Measurements from ENCODE around the gene GSTM2.
"Not testable (repeated sequence)": the region's sequence is repeated elsewhere in the genome, so short reads cannot be mapped to it uniquely, and the experiment has no call there.

Gene GSTM2

DNA sequence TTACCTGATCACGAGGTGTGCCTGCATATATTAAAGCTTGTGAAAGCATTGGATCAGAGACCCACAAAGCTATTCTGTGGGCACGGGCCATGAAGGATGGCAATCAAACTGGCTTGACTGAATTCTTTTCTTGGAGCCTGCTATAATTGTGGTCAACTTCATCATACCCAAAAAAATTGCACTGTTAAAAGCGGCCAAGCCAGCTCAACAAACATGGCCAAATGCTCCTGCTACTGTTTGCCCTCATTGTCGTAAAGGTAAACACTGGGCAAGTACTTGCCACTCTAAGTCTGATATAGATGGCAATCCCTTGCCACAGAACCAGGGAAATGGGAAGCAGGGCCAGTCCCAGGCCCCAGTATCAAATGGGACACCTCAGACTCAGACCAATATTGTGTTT, 37.6 kb downstream of the GSTM2 start:
- TF ChIP-seq, protein P1, sequence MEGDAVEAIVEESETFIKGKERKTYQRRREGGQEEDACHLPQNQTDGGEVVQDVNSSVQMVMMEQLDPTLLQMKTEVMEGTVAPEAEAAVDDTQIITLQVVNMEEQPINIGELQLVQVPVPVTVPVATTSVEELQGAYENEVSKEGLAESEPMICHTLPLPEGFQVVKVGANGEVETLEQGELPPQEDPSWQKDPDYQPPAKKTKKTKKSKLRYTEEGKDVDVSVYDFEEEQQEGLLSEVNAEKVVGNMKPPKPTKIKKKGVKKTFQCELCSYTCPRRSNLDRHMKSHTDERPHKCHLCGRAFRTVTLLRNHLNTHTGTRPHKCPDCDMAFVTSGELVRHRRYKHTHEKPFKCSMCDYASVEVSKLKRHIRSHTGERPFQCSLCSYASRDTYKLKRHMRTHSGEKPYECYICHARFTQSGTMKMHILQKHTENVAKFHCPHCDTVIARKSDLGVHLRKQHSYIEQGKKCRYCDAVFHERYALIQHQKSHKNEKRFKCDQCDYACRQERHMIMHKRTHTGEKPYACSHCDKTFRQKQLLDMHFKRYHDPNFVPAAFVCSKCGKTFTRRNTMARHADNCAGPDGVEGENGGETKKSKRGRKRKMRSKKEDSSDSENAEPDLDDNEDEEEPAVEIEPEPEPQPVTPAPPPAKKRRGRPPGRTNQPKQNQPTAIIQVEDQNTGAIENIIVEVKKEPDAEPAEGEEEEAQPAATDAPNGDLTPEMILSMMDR (IDR thresholded peaks at IDR 0.05; ENCODE audit: control extremely low read depth, extremely low read depth, low read depth, missing control alignments), result no peak
- no peak for DNase-seq (ENCODE audit: extremely low spot score)
- ChIA-PET CTCF (interaction anchor here (0.9 to 2.3 kb wide), 2 partner anchors 19 to 65 kb away, joined by 3 to 8 read pairs; no protein-coding TSS in a partner anchor), POLR2A (no interaction called here)

DNA sequence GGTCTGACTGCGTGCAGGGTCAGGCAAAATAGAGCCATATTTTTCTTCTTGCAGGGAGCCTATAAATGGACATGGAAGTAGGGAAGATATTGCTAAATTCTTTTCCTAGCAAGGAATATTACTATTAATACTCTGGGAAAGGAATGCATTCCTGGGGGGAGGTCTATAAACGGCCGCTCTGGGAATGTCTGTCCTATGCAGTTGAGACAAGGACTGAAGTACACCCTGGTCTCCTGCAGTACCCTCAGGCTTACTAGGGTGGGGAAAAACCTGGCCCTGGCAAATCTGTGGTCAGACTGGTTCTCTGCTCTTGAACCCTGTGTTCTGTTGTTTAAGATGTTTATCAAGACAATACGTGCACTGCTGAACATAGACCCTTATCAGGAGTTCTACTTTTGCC, 41.1 kb downstream of the GSTM2 start:
- POLR2A ChIA-PET; DNase-seq (ENCODE audit: extremely low spot score): not testable (repeated sequence)
- CTCF ChIA-PET, result interaction anchor here (1.2 kb wide), 1 partner anchor 69 kb away, joined by 5 read pairs; no protein-coding TSS in a partner anchor

DNA sequence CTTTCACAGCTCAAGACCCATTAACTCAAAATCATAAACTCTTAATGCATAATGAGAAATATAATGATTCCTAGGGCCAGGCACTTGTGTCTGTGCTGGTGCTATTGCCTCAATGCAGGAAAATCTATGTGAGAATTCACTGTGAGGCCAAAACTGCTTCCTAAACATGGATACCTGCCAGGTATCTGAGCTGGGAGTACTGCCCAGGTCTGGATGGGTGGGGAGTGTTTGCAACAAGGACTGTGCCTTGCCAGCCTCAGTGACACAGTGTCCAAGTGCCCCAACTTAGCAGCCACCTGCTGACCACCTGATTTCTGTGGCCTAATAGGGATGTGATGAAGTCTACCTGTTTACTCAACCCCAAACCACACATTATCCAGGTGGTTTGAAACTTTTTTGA, 42.0 kb downstream of the GSTM2 start:
- DNase-seq (ENCODE audit: extremely low spot score); POLR2A ChIA-PET: not testable (repeated sequence)
- CTCF ChIA-PET, result interaction anchor here (1.2 kb wide), 1 partner anchor 70 kb away, joined by 5 read pairs; no protein-coding TSS in a partner anchor

DNA sequence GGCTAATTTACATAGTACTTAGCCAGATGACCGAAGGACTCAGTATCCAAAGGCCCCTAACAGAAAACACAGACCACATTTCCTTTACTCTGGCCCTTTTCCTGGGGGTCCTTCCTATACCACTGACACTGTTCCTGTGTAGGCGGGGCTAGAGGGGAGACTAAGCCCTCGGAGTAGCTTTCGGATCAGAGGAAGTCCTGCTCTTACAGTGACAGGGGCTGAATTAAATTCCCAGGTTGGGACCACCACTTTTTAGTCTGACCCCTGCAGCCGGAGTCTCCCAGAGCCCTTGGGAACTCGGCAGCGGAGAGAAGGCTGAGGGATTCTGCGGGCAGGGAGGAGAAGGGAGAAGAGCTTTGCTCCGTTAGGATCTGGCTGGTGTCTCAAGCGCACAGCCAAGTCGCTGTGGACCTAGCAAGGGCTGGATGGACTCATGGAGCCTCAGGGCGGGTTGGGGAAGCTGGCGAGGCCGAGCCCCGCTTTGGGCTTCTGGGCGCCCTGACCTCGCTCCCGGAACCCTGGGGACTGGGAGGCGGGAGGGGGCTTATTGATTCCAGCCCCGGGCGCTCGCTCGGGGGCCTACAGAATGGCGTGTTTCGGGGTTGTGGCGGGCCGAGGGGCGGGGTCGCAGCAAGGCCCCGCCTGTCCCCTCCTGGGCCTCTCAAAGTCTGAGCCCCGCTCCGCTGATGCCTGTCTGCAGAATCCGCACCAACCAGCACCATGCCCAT, 43.9 kb downstream of the GSTM2 start, which contains the start of gene GSTM5:
TSS of gene GSTM5 (plus strand) at position 659 of the 728 bp plus-strand sequence. CDS start at position 721, 62 bp downstream.
- DNase-seq (ENCODE audit: extremely low spot score); POLR2A ChIA-PET: not testable (repeated sequence)
- CTCF ChIA-PET, result interaction anchor here (1.0 to 1.4 kb wide), 2 partner anchors 22 to 72 kb away, joined by 3 read pairs; no protein-coding TSS in a partner anchor

DNA sequence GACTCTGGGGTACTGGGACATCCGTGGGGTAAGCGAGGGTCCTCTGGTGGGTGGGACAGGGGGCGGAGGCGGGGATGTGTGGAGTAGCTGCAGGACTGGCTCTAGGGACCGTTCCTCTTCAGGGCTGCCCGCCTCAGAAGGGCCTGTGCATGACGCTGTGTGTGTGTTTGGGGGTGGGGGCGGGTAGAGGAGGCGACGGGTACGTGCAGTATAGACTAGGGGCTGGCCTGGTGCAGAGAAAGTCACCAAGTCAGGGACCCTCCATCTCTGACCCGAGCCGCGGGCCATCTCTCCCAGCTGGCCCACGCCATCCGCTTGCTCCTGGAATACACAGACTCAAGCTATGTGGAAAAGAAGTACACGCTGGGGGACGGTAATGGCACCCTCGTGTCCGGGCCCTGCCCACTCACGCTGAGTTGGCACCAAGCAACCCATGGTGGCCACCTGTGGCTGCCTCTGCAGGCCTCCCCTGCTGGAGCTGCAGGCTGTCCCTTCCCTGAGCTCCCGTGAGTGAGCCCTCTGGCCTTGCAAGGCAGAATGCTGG, 44.5 kb downstream of the GSTM2 start:
- ChIA-PET CTCF (interaction anchor here (1.0 to 1.4 kb wide), 2 partner anchors 21 to 72 kb away, joined by 3 read pairs; no protein-coding TSS in a partner anchor), POLR2A (no interaction called here)
- DNase-seq (ENCODE audit: extremely low spot score), result no peak
- TF ChIP-seq, protein P1 (IDR thresholded peaks at IDR 0.05; ENCODE audit: control extremely low read depth, extremely low read depth, low read depth, missing control alignments), result no peak

DNA sequence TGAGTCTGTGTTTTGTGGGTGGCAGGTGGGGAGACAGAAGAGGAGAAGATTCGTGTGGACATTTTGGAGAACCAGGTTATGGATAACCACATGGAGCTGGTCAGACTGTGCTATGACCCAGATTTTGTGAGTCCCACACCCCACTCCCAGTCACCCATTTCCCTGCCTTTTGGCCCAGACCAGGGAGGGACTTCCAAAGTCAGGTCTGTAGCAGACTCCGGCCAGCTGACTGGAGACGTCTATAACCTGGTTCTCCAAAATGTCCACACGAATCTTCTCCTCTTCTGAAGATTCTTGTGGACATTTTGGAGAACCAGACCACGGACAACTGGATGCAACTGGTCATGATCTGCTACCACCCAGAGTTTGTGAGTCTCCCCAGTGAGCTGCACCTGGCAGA, 45.8 kb downstream of the GSTM2 start:
- ChIA-PET POLR2A (no interaction called here), CTCF (no interaction called here)
- TF ChIP-seq, protein P1 (IDR thresholded peaks at IDR 0.05; ENCODE audit: control extremely low read depth, extremely low read depth, low read depth, missing control alignments), result no peak
- no peak for DNase-seq (ENCODE audit: extremely low spot score)

DNA sequence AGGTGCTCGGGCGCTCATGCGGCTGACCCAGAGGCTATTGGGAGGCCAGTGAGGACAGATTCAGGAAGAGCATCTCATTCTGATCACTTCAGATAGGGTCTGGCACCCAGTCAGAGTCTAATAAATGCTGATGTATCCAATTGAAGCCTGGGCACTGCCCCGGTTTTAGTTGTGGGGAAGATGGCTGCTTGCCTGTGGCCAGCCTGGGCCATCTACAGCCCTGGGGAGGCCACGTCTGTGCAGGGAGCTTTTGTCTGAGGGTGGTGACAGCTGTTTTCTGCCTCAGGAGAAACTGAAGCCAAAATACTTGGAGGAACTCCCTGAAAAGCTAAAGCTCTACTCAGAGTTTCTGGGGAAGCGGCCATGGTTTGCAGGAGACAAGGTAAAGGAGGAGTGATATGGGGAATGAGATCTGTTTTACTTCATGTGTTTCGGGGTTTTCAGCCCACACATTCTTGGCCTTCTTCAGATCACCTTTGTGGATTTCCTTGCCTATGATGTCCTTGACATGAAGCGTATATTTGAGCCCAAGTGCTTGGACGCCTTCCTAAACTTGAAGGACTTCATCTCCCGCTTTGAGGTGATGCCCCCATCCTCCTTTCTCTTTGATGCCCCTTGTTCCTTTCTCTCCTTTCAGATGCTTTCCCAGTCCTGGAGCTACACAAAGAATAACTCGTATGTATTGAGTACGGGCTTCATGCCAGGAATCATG, 47.0 kb downstream of the GSTM2 start:
- ChIA-PET CTCF (no interaction called here), POLR2A (no interaction called here)
- TF ChIP-seq, protein P1 (IDR thresholded peaks at IDR 0.05; ENCODE audit: control extremely low read depth, extremely low read depth, low read depth, missing control alignments), result no peak
- no peak for DNase-seq (ENCODE audit: extremely low spot score)

DNA sequence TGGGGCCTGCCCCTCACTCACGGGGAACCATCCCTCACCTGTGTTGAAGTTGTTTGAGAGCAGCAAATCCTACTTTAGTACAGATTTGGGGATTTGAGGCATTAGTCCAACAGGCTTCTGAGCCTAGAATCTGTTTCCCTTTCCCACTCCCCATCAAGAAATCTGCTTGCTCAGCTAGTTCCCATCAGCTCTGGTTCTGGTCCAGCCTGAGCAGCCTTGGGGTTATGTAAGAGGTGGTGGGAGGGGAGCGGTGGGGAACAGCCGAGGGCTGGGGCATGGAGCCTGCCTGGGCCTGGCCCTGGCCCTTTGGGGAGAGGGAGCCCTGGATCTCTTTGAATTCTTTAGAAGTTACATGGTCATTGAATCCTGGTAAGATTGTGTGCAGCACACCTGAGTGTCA, 48.3 kb downstream of the GSTM2 start:
- TF ChIP-seq, protein P1 (IDR thresholded peaks at IDR 0.05; ENCODE audit: control extremely low read depth, extremely low read depth, low read depth, missing control alignments), result no peak
- DNase-seq (ENCODE audit: extremely low spot score), result no peak
- ChIA-PET POLR2A (no interaction called here), CTCF (interaction anchor here (1.4 to 2.6 kb wide), 3 partner anchors 76 to 295 kb away, joined by 3 to 11 read pairs (median 3); partner anchors contain the start of gene AHCYL1)

Data from GM10248 (cell line).